Neuron (in vitro differentiated cells): ENCODE results near the gene AMIGO2.
"Not testable (repeated sequence)": the region's sequence is repeated elsewhere in the genome, so short reads cannot be mapped to it uniquely, and the experiment has no call there.

Source experiments
- H2AFZ ChIP-seq: one replicate; pipeline ENCODE4 v1.6.1; 2013; ENCODE audit warnings: low read depth, mild to moderate bottlenecking, inconsistent platforms, low read length, moderate library complexity
- H3K27me3 ChIP-seq: one replicate; pipeline ENCODE4 v1.6.1; 2013; ENCODE audit warnings: low read length; ENCODE audit not compliant: insufficient read depth
- H3K36me3 ChIP-seq: one replicate; pipeline ENCODE4 v1.6.1; 2013; ENCODE audit warnings: low read length; ENCODE audit not compliant: insufficient read depth
- H3K4me1 ChIP-seq: one replicate; pipeline ENCODE4 v1.6.1; 2013; ENCODE audit warnings: low read length; ENCODE audit not compliant: insufficient read depth
- H3K4me3 ChIP-seq: 2 replicates; pipeline ENCODE4 v1.5.1; 2013; ENCODE audit warnings: mild to moderate bottlenecking, low read length, moderate library complexity
- H3K9me3 ChIP-seq: one replicate; pipeline ENCODE4 v1.6.1; 2013; ENCODE audit warnings: low read length

The AMIGO2 gene

GRCh38 chr12:47056944-47057343 lies 22.8 kb downstream of the AMIGO2 start:
- H3K9me3 ChIP-seq, H3K4me3 ChIP-seq, H3K4me1 ChIP-seq, H3K27me3 ChIP-seq, H3K36me3 ChIP-seq, H2AFZ ChIP-seq: not testable (repeated sequence)

DNA sequence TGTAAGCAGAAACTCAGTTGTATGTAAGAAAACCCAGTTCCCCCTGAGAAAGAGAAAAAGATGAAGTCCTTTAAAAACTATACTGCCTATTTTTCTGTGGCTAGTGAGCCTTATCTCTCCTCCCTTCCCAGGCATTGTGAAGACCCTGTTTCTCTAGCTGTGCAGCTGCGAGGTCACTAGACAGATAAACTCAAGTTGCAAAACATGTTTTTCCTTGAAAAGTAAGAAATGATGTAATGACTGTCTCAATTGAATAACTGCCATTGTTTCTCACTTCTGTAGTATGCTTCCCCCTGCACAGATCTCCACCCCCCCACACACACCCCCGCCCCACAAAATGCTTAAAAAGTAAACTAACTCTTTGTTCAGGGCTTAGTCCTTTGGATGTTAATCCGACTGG lies 23.9 kb downstream of the AMIGO2 start:
- H2AFZ ChIP-seq, H3K36me3 ChIP-seq, H3K9me3 ChIP-seq, H3K27me3 ChIP-seq, H3K4me1 ChIP-seq, H3K4me3 ChIP-seq: not testable (repeated sequence)

- Histone ChIP-seq H3K36me3 (no peaks in the 10 kb centered on the region), H3K9me3 (peaks cover 2% of the 10 kb centered on the region), H3K4me3 (no peak overlapping the region), H3K4me1 (no peaks in the 10 kb centered on the region), H2AFZ (no peak overlapping the region), H3K27me3 (no peaks in the 10 kb centered on the region)
These were observed 25.1 kb downstream of the AMIGO2 start for GRCh38 chr12:47054659-47055058.

DNA sequence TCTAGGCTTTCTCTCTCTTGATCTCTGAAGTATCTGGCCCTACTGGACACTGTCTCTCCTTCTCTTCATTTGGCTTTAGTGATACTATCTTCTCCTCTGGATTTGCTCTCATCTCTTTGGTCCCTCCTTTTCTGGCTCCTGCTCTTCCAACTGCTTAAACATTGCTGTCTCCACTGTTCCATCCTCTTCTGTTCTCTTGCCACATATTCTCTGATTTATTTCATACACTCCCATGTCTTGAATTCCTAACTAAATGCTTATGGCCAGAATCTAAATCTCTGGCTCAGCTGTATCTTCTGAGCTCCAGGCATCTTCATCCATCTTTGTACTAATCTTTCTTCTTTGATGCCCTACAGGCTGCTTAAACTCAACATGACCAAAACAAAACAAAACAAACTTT lies 25.8 kb downstream of the AMIGO2 start:
- Histone ChIP-seq H3K36me3 (no peaks in the 10 kb centered on the region), H3K9me3 (peaks cover 2% of the 10 kb centered on the region), H3K4me3 (no peak overlapping the region), H2AFZ (no peak overlapping the region), H3K4me1 (no peaks in the 10 kb centered on the region), H3K27me3 (no peaks in the 10 kb centered on the region)

GRCh38 chr12:47052274-47052673 lies 27.5 kb downstream of the AMIGO2 start:
- no peak overlapping the region for H3K4me3 ChIP-seq
- no peaks in the 10 kb centered on the region for H3K4me1 ChIP-seq
- H3K36me3 ChIP-seq = no peaks in the 10 kb centered on the region
- no peaks in the 10 kb centered on the region for H3K27me3 ChIP-seq
- no peak overlapping the region for H2AFZ ChIP-seq
- H3K9me3 ChIP-seq = peaks cover 2% of the 10 kb centered on the region

DNA sequence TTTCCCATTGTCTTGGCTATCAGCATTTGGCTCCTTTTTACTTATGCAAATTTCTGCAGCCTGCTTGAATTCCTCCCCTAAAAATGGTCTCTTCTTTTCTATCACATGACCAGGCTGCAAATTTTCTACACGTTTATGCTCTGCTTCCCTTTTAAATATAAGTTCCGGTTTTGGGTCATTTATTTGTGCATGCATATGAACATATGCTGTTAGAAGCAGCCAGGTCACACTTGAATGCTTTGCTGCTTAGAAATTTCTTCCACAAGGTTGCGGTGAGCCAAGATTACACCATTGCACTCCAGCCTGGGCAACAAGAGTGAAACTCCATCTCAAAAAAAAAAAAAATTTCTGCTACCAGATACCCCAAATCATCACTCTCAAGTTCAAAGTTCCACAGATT lies 28.5 kb downstream of the AMIGO2 start:
- not testable (repeated sequence) for H3K36me3 ChIP-seq, H3K4me1 ChIP-seq, H3K9me3 ChIP-seq, H2AFZ ChIP-seq, H3K4me3 ChIP-seq, H3K27me3 ChIP-seq

- Histone ChIP-seq H2AFZ (no peak overlapping the region), H3K36me3 (no peaks in the 10 kb centered on the region), H3K9me3 (peaks cover 2% of the 10 kb centered on the region), H3K4me3 (no peak overlapping the region), H3K4me1 (no peaks in the 10 kb centered on the region), H3K27me3 (no peaks in the 10 kb centered on the region)
These were observed 31.2 kb downstream of the AMIGO2 start for GRCh38 chr12:47048541-47048940.

- H3K36me3 ChIP-seq = no peaks in the 10 kb centered on the region
- no peaks in the 10 kb centered on the region for H3K4me1 ChIP-seq
- H2AFZ ChIP-seq = no peak overlapping the region
- no peaks in the 10 kb centered on the region for H3K27me3 ChIP-seq
- no peak overlapping the region for H3K4me3 ChIP-seq
- no peaks in the 10 kb centered on the region for H3K9me3 ChIP-seq
These were observed 38.4 kb downstream of the AMIGO2 start for GRCh38 chr12:47041327-47041726.

GRCh38 chr12:47039756-47040155 lies 40.0 kb downstream of the AMIGO2 start:
- Histone ChIP-seq H3K9me3 (no peaks in the 10 kb centered on the region), H3K36me3 (no peaks in the 10 kb centered on the region), H2AFZ (no peak overlapping the region), H3K27me3 (no peaks in the 10 kb centered on the region), H3K4me1 (no peaks in the 10 kb centered on the region), H3K4me3 (no peak overlapping the region)

DNA sequence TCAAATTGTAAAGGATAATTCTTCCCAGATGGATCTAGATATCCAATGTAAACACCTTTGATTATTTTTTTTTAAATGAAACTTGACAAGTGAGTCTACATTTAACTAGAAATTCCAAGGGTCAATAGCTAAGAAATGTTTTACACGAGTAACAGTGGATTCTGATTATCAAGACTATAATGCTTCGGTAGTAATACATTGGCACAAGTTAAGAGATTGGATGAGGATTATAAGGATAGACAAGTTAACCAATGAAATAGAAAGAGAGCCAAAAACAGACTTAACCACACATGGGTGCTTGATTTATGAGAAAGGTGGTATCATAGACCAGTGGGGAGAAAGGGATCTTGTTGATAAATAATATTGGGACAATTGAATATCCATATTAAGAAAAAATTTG lies 40.7 kb downstream of the AMIGO2 start:
- Histone ChIP-seq H3K36me3 (no peaks in the 10 kb centered on the region), H3K9me3 (no peaks in the 10 kb centered on the region), H3K27me3 (no peaks in the 10 kb centered on the region), H2AFZ (no peak overlapping the region), H3K4me1 (no peaks in the 10 kb centered on the region), H3K4me3 (no peak overlapping the region)

- no peak overlapping the region for H2AFZ ChIP-seq
- H3K4me3 ChIP-seq = no peak overlapping the region
- no peaks in the 10 kb centered on the region for H3K27me3 ChIP-seq
- H3K9me3 ChIP-seq = no peaks in the 10 kb centered on the region
- H3K4me1 ChIP-seq = no peaks in the 10 kb centered on the region
- no peaks in the 10 kb centered on the region for H3K36me3 ChIP-seq
These were observed 41.5 kb downstream of the AMIGO2 start for GRCh38 chr12:47038270-47038748.

DNA sequence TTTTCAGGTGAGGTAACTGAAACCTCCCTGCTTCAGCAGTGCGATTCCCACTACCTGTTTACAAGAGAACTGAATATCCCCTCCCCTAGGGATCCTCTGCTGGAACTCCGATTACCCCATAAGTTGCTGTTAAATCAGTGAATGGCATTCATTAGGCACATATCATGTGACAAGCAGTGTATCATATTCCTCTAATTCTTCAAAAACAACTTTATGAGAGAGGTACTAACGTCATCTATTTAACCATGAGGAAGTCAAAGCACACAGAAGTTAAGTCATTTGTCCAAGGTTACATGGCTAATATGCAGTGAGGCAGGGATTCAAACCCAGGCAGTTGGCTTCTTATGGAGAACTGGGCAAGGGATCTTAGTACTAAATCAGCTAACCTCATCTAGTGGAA lies 44.3 kb downstream of the AMIGO2 start:
- Histone ChIP-seq H3K4me3 (no peak overlapping the region), H2AFZ (no peak overlapping the region), H3K36me3 (no peaks in the 10 kb centered on the region), H3K27me3 (no peaks in the 10 kb centered on the region), H3K9me3 (no peaks in the 10 kb centered on the region), H3K4me1 (no peaks in the 10 kb centered on the region)

- Histone ChIP-seq H3K9me3 (no peaks in the 10 kb centered on the region), H3K4me3 (no peak overlapping the region), H2AFZ (no peak overlapping the region), H3K36me3 (no peaks in the 10 kb centered on the region), H3K27me3 (no peaks in the 10 kb centered on the region), H3K4me1 (no peaks in the 10 kb centered on the region)
These were observed 45.1 kb downstream of the AMIGO2 start for GRCh38 chr12:47034661-47035060.

DNA sequence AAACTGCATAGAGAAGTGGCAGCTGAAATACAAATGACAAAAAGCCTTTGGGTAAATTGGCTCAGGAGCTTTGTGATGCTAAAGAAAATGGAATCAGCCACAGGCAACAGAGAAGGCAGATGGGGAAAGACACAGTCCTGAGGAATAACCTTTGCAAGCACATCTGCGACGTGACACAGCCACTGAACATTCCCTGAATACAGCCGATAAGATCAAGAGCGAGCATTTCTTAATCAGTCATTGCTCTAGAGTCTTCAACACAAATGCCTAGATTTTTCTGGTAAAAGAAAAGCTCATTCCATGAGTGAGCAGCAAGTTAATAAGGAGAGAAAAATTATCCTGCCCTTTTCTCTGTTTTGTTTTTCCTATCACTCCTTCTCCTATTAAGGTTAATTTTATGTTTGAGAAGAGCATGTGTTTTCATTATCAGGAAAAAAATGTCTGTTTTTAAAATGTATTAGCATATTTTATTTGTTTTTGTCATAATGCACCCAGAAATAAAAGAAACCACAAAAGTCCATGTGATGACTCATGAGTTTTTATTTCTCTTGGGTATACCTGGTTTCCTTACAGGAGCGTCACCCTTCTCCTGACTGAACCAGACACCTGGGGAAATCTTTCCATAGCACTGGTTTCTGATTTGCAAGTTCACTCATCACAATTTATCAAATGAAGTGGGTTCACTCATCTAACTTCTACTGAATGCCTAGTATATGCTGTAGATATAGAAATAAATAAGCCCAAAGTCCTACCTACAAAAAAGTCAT lies 45.8 kb downstream of the AMIGO2 start:
- no peaks in the 10 kb centered on the region for H3K4me1 ChIP-seq
- H3K9me3 ChIP-seq = no peaks in the 10 kb centered on the region
- H3K27me3 ChIP-seq = no peaks in the 10 kb centered on the region
- no peak overlapping the region for H2AFZ ChIP-seq
- no peaks in the 10 kb centered on the region for H3K36me3 ChIP-seq
- no peak overlapping the region for H3K4me3 ChIP-seq
